PC-3 (cell line): ENCODE measurements around the gene SP3. TPM values are rescaled to one million over a fixed set of nuclear protein-coding genes. Genes with fewer than 3 reads are reported as not detected.

ENCODE experiments used
- ATAC-seq: fragments of 200-7000 bp; cut with Tn5 transposase; 2 replicates; pipeline ENCODE4 v1.9.1; 2020; ENCODE audit warnings: mild to moderate bottlenecking, moderate library complexity
- BruUV-seq: library from RNA; stranded (reverse); fragments of 400-500 nt; replicated peaks from 2 replicates; lab custom pipeline; 2021; lab: Mats Ljungman, UMichigan
- CTCF ChIA-PET: fragments of 300-600 bp; sonication (Branson Sonifier 250); formaldehyde crosslinking; loops from one replicate; lab custom pipeline; 2022; ENCODE audit warnings: antibody characterized with exemption; lab: Charles Lee
- POLR2A ChIA-PET: fragments of 300-600 bp; sonication (Branson Sonifier 250); formaldehyde crosslinking; loops from one replicate; lab custom pipeline; 2022; ENCODE audit warnings: antibody characterized with exemption; ENCODE audit not compliant: unreplicated experiment; lab: Charles Lee
- DNase-seq: peaks from one replicate; pipeline ENCODE4 v3.0.0-alpha.2; 2015
- H2AFZ ChIP-seq: fragments of 300-600 bp; sonication (generic); 2 replicates; pipeline ENCODE4 v1.6.0; 2016; ENCODE audit warnings: antibody characterized with exemption, low read length
- H3F3A ChIP-seq: fragments of 300-600 bp; sonication (generic); one replicate; pipeline ENCODE4 v1.6.0; 2017; ENCODE audit warnings: antibody characterized with exemption, low read length, control low read depth, mild to moderate bottlenecking; ENCODE audit not compliant: unreplicated experiment
- H3K27ac ChIP-seq: fragments of 300-600 bp; sonication (generic); 2 replicates; pipeline ENCODE4 v1.5.1; 2016; ENCODE audit warnings: mild to moderate bottlenecking, low read length
- H3K27me3 ChIP-seq: fragments of 300-600 bp; sonication (generic); 2 replicates; pipeline ENCODE4 v1.6.1; 2016; ENCODE audit warnings: low read length, mixed read lengths
- H3K36me3 ChIP-seq: fragments of 300-600 bp; sonication (generic); 2 replicates; pipeline ENCODE4 v1.6.1; 2016; ENCODE audit warnings: low read depth, mixed run types, low read length, mixed read lengths
- H3K4me1 ChIP-seq: fragments of 300-600 bp; sonication (generic); 2 replicates; pipeline ENCODE4 v1.5.1; 2016; ENCODE audit warnings: low read length; ENCODE audit not compliant: insufficient read depth
- H3K4me2 ChIP-seq: fragments of 300-600 bp; sonication (generic); 2 replicates; pipeline ENCODE4 v1.6.0; 2016; ENCODE audit warnings: low read length
- H3K4me3 ChIP-seq: fragments of 300-600 bp; sonication (generic); 2 replicates; pipeline ENCODE4 v1.5.1; 2016; ENCODE audit warnings: mild to moderate bottlenecking, low read length, mixed read lengths
- H3K79me2 ChIP-seq: fragments of 300-600 bp; sonication (generic); 2 replicates; pipeline ENCODE4 v1.6.1; 2017; ENCODE audit warnings: low read length, mixed read lengths
- H3K9ac ChIP-seq: fragments of 300-600 bp; sonication (generic); 2 replicates; pipeline ENCODE4 v1.6.0; 2016; ENCODE audit warnings: mild to moderate bottlenecking, low read length
- H3K9me2 ChIP-seq: fragments of 300-600 bp; sonication (generic); replicated peaks from 2 replicates; pipeline ENCODE4 v1.6.1; 2016; ENCODE audit warnings: mixed run types, low read length, mixed read lengths
- H3K9me3 ChIP-seq: fragments of 300-600 bp; sonication (generic); 2 replicates; pipeline ENCODE4 v1.6.1; 2016; ENCODE audit warnings: low read length, mixed read lengths
- H4K20me1 ChIP-seq: fragments of 300-600 bp; sonication (generic); 2 replicates; pipeline ENCODE4 v1.6.1; 2016; ENCODE audit warnings: low read length, mixed read lengths
- EZH2 ChIP-seq: fragments of 300-600 bp; sonication (generic); IDR thresholded peaks from one replicate; pipeline ENCODE4 v1.6.1; 2017; ENCODE audit warnings: antibody characterized with exemption, mild to moderate bottlenecking, low read length; ENCODE audit not compliant: unreplicated experiment
- EZH2phosphoT487 ChIP-seq: fragments of 300-600 bp; sonication (generic); IDR thresholded peaks from 2 replicates; pipeline ENCODE4 v1.6.1; 2018; ENCODE audit warnings: mild to moderate bottlenecking, antibody characterized with exemption, low read length, borderline replicate concordance
- intact Hi-C: fragments of 100-400 bp; cut with micrococcal nuclease; formaldehyde crosslinking; loops from 2 replicates; pipeline ENCODE4 v1.9.0; 2023
- total RNA-seq: library from RNA; depleted of rRNA; stranded (reverse); fragments of >200 nt; gene quantifications from 2 replicates; pipeline ENCODE4 v1.2.3, GENCODE V29; 2014
- TF ChIP-seq, protein P1 (sequence below): fragments of 300-600 bp; sonication (generic); conservative IDR thresholded peaks from 2 replicates; pipeline ENCODE4 v1.5.1; 2017; ENCODE audit warnings: antibody characterized with exemption, low read depth, mild to moderate bottlenecking, low read length

Gene SP3
- total RNA-seq, 1 experiment from 2014 or later: 117 TPM

GRCh38 chr2:174011173-174011572 lies 46.0 kb upstream of the SP3 start:
- no peaks in the 10 kb centered on the region for H3K27me3 ChIP-seq
- POLR2A ChIA-PET: interaction anchor here (0.7 kb wide), 1 partner anchor 544 kb away, joined by 3 read pairs; no protein-coding TSS in a partner anchor
- no peaks in the 10 kb centered on the region for H4K20me1 ChIP-seq
- no peaks in the 10 kb centered on the region for H3F3A ChIP-seq
- H3K27ac ChIP-seq: no peak overlapping the region
- no peaks in the 10 kb centered on the region for H3K9me3 ChIP-seq
- intact Hi-C loops: no loop called here
- H3K9me2 ChIP-seq: no peaks in the 10 kb centered on the region
- CTCF ChIA-PET: no interaction called here
- H3K79me2 ChIP-seq: no peaks in the 10 kb centered on the region
- no peaks in the 10 kb centered on the region for H3K4me1 ChIP-seq
- DNase-seq (no peak), ATAC-seq (no peak)
- no peak overlapping the region for H3K9ac ChIP-seq
- H3K4me2 ChIP-seq: no peak overlapping the region
- BruUV-seq: no TSS peak
- no peak overlapping the region for H2AFZ ChIP-seq
- no peak overlapping the region for H3K4me3 ChIP-seq
- TF ChIP-seq, protein P1, sequence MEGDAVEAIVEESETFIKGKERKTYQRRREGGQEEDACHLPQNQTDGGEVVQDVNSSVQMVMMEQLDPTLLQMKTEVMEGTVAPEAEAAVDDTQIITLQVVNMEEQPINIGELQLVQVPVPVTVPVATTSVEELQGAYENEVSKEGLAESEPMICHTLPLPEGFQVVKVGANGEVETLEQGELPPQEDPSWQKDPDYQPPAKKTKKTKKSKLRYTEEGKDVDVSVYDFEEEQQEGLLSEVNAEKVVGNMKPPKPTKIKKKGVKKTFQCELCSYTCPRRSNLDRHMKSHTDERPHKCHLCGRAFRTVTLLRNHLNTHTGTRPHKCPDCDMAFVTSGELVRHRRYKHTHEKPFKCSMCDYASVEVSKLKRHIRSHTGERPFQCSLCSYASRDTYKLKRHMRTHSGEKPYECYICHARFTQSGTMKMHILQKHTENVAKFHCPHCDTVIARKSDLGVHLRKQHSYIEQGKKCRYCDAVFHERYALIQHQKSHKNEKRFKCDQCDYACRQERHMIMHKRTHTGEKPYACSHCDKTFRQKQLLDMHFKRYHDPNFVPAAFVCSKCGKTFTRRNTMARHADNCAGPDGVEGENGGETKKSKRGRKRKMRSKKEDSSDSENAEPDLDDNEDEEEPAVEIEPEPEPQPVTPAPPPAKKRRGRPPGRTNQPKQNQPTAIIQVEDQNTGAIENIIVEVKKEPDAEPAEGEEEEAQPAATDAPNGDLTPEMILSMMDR: no peak
- TF ChIP-seq EZH2 (no peak), EZH2phosphoT487 (no peak)
- no peaks in the 10 kb centered on the region for H3K36me3 ChIP-seq

GRCh38 chr2:174009488-174010223 lies 44.5 kb upstream of the SP3 start:
- BruUV-seq: no TSS peak
- Histone ChIP-seq H3K4me2 (no peak overlapping the region), H3K9me2 (no peaks in the 10 kb centered on the region), H2AFZ (no peak overlapping the region), H3F3A (no peaks in the 10 kb centered on the region), H3K27me3 (no peaks in the 10 kb centered on the region), H3K9ac (no peak overlapping the region), H3K4me1 (0 out of 2 replicates have a peak, but pooled peaks cover 5% of the 10 kb centered on the region), H3K79me2 (no peaks in the 10 kb centered on the region), H3K36me3 (no peaks in the 10 kb centered on the region), H3K4me3 (no peak overlapping the region), H3K9me3 (no peaks in the 10 kb centered on the region), H4K20me1 (no peaks in the 10 kb centered on the region), H3K27ac (no peak overlapping the region)
- ChIA-PET CTCF (no interaction called here), POLR2A (no interaction called here)
- no peak for TF ChIP-seq EZH2phosphoT487
- TF ChIP-seq EZH2: no peak
- TF ChIP-seq, protein P1: no peak
- no peak for ATAC-seq
- no peak for DNase-seq
- intact Hi-C loops: loop anchor here (5.0 kb wide), 1 partner anchor 37 kb away; no protein-coding TSS in a partner anchor

- no peaks in the 10 kb centered on the region for H3K79me2 ChIP-seq
- H3K4me2 ChIP-seq: no peak overlapping the region
- H2AFZ ChIP-seq: no peak overlapping the region
- intact Hi-C loops: loop anchor here (5.0 kb wide), 1 partner anchor 36 kb away; no protein-coding TSS in a partner anchor
- H3K9me3 ChIP-seq: no peaks in the 10 kb centered on the region
- no peaks in the 10 kb centered on the region for H3K27me3 ChIP-seq
- H3K4me3 ChIP-seq: no peak overlapping the region
- no peaks in the 10 kb centered on the region for H3K9me2 ChIP-seq
- ChIA-PET CTCF (no interaction called here), POLR2A (no interaction called here)
- no TSS peak for BruUV-seq
- H3K9ac ChIP-seq: no peak overlapping the region
- TF ChIP-seq, protein P1: no peak
- TF ChIP-seq EZH2phosphoT487: no peak
- TF ChIP-seq EZH2: no peak
- H3K4me1 ChIP-seq: 0 out of 2 replicates have a peak, but pooled peaks cover 5% of the 10 kb centered on the region
- ATAC-seq (no peak), DNase-seq (no peak)
- no peak overlapping the region for H3K27ac ChIP-seq
- H4K20me1 ChIP-seq: no peaks in the 10 kb centered on the region
- H3F3A ChIP-seq: no peaks in the 10 kb centered on the region
- H3K36me3 ChIP-seq: no peaks in the 10 kb centered on the region
Observed at GRCh38 chr2:174008720-174009119, 43.5 kb upstream of the SP3 start.
